ENCODE results near the gene MAD1L1. TPM values are rescaled to one million over a fixed set of nuclear protein-coding genes. Genes with fewer than 3 reads are reported as not detected.

The MAD1L1 gene
- total and polyA plus RNA-seq, 4 donors = 12.8 to 20.7 (median 16.5) TPM

- no peak for TF ChIP-seq FOXA2 (IDR thresholded peaks at IDR 0.05)
- TF ChIP-seq, protein P1, sequence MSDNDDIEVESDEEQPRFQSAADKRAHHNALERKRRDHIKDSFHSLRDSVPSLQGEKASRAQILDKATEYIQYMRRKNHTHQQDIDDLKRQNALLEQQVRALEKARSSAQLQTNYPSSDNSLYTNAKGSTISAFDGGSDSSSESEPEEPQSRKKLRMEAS (IDR thresholded peaks at IDR 0.05) = no peak
- no peak for TF ChIP-seq TAF1 (conservative IDR thresholded peaks at IDR 0.05)
- no peak for TF ChIP-seq HNF4G (IDR thresholded peaks at IDR 0.05)
- DNase-seq (ENCODE audit: low spot score) = no peak
- H3K36me3 ChIP-seq (ENCODE audit: control insufficient read depth in 4 of 4, insufficient read depth in 3 of 4, low read depth in 1 of 4, low read length in 3 of 4) = no peaks in the 10 kb centered on the region
Observed at GRCh38 chr7:1957471-1958225, 275.1 kb downstream of the MAD1L1 start.

GRCh38 chr7:1956611-1957470 lies 275.9 kb downstream of the MAD1L1 start:
- Histone ChIP-seq H3K36me3 (ENCODE audit: control insufficient read depth in 4 of 4, insufficient read depth in 3 of 4, low read depth in 1 of 4, low read length in 3 of 4) (peaks cover 0 to under 1% (median 0%) of the 10 kb centered on the region in 4 donors), H3K4me1 (ENCODE audit: control insufficient read depth in 4 of 4, insufficient read depth in 4 of 4, low read length in 3 of 4) (peaks cover 0 to 3% (median 1%) of the 10 kb centered on the region in 4 donors), H3K9ac (ENCODE audit: low read depth in 1 of 2, low read length in 2 of 2) (no peak overlapping the region), H3K4me3 (ENCODE audit: low read depth in 1 of 3, low read length in 3 of 3) (no peak overlapping the region), H3K27ac (ENCODE audit: low read depth in 1 of 2, low read length in 2 of 2) (no peak overlapping the region), H3K9me3 (ENCODE audit: control insufficient read depth in 4 of 4, low read length in 3 of 4) (no peaks in the 10 kb centered on the region), H3K27me3 (ENCODE audit: control insufficient read depth in 4 of 4, insufficient read depth in 4 of 4, low read length in 3 of 4) (no peaks in the 10 kb centered on the region)
- TF ChIP-seq HNF4A (conservative IDR thresholded peaks at IDR 0.05) (no peak), SP1 (IDR thresholded peaks at IDR 0.05) (no peak)
- TF ChIP-seq, protein P2, sequence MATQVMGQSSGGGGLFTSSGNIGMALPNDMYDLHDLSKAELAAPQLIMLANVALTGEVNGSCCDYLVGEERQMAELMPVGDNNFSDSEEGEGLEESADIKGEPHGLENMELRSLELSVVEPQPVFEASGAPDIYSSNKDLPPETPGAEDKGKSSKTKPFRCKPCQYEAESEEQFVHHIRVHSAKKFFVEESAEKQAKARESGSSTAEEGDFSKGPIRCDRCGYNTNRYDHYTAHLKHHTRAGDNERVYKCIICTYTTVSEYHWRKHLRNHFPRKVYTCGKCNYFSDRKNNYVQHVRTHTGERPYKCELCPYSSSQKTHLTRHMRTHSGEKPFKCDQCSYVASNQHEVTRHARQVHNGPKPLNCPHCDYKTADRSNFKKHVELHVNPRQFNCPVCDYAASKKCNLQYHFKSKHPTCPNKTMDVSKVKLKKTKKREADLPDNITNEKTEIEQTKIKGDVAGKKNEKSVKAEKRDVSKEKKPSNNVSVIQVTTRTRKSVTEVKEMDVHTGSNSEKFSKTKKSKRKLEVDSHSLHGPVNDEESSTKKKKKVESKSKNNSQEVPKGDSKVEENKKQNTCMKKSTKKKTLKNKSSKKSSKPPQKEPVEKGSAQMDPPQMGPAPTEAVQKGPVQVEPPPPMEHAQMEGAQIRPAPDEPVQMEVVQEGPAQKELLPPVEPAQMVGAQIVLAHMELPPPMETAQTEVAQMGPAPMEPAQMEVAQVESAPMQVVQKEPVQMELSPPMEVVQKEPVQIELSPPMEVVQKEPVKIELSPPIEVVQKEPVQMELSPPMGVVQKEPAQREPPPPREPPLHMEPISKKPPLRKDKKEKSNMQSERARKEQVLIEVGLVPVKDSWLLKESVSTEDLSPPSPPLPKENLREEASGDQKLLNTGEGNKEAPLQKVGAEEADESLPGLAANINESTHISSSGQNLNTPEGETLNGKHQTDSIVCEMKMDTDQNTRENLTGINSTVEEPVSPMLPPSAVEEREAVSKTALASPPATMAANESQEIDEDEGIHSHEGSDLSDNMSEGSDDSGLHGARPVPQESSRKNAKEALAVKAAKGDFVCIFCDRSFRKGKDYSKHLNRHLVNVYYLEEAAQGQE (IDR thresholded peaks at IDR 0.05) = no peak
- DNase-seq (ENCODE audit: low spot score) = no peak
- WGBS = 89% methylated on average over 30 of the region's 30 CpGs

More at GRCh38 chr7:1957471-1958225, 275.1 kb downstream of the MAD1L1 start:
- H3K27me3 ChIP-seq (ENCODE audit: control insufficient read depth in 4 of 4, insufficient read depth in 4 of 4, low read length in 3 of 4) = no peaks in the 10 kb centered on the region
- H3K9me3 ChIP-seq (ENCODE audit: control insufficient read depth in 4 of 4, low read length in 3 of 4) = no peaks in the 10 kb centered on the region
- peaks cover 0 to 3% (median 1%) of the 10 kb centered on the region in 4 donors for H3K4me1 ChIP-seq (ENCODE audit: control insufficient read depth in 4 of 4, insufficient read depth in 4 of 4, low read length in 3 of 4)
- 94% methylated on average over 28 of the region's 28 CpGs for WGBS
- H3K27ac ChIP-seq (ENCODE audit: low read depth in 1 of 2, low read length in 2 of 2) = no peak overlapping the region
- H3K9ac ChIP-seq (ENCODE audit: low read depth in 1 of 2, low read length in 2 of 2) = no peak overlapping the region
- no peak overlapping the region for H3K4me3 ChIP-seq (ENCODE audit: low read depth in 1 of 3, low read length in 3 of 3)

- WGBS = 95% methylated on average over 8 of the region's 8 CpGs
- Histone ChIP-seq H3K27me3 (ENCODE audit: control insufficient read depth in 4 of 4, insufficient read depth in 4 of 4, low read length in 3 of 4) (no peaks in the 10 kb centered on the region), H3K4me1 (ENCODE audit: control insufficient read depth in 4 of 4, insufficient read depth in 4 of 4, low read length in 3 of 4) (peaks cover 0 to 3% (median 1%) of the 10 kb centered on the region in 4 donors), H3K27ac (ENCODE audit: low read depth in 1 of 2, low read length in 2 of 2) (no peak overlapping the region), H3K9ac (ENCODE audit: low read depth in 1 of 2, low read length in 2 of 2) (no peak overlapping the region), H3K4me3 (ENCODE audit: low read depth in 1 of 3, low read length in 3 of 3) (no peak overlapping the region), H3K36me3 (ENCODE audit: control insufficient read depth in 4 of 4, insufficient read depth in 3 of 4, low read depth in 1 of 4, low read length in 3 of 4) (peaks cover 0 to 2% (median 0%) of the 10 kb centered on the region in 4 donors), H3K9me3 (ENCODE audit: control insufficient read depth in 4 of 4, low read length in 3 of 4) (no peaks in the 10 kb centered on the region)
- no peak for DNase-seq (ENCODE audit: low spot score)
- TF ChIP-seq SP1 (IDR thresholded peaks at IDR 0.05) (no peak), TAF1 (conservative IDR thresholded peaks at IDR 0.05) (no peak), ATF3 (IDR thresholded peaks at IDR 0.05) (no peak), RXRA (IDR thresholded peaks at IDR 0.05) (no peak), GABPA (IDR thresholded peaks at IDR 0.05 in 1 of 2, conservative IDR thresholded peaks at IDR 0.05 in 1 of 2) (no peak), EGR1 (IDR thresholded peaks at IDR 0.05; ENCODE audit: low read depth in 2 of 2) (no peak), JUND (IDR thresholded peaks at IDR 0.05) (no peak), ZBTB33 (IDR thresholded peaks at IDR 0.05) (no peak)
Observed at GRCh38 chr7:1956141-1956540, 276.6 kb downstream of the MAD1L1 start.
